Ammon's horn (tissue), 1 donor: ENCODE measurements around the gene IL17REL.
"Not testable (repeated sequence)": the region's sequence is repeated elsewhere in the genome, so short reads cannot be mapped to it uniquely, and the experiment has no call there.

Experiments used
- DNase-seq: peaks from one replicate; pipeline ENCODE4 v3.0.0-alpha.2; 2016; ENCODE audit warnings: low spot score

Gene IL17REL

DNA sequence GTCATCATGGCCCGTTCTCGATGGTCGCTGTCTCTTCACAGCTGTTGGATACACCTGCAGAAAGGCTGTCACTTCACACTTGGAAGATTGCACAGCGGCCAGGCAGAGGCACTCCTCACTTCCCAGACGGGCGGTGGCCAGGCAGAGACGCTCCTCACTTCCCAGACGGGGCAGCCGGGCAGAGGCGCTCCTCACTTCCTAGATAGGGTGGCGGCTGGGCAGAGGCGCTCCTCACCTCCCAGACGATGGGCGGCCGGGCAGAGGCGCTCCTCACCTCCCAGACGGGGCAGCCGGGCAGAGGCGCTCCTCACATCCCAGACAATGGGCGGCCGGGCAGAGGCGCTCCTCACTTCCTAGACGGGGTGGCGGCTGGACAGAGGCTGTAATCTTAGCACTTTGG is 22.7 kb downstream of the IL17REL start:
- not testable (repeated sequence) for DNase-seq

DNA sequence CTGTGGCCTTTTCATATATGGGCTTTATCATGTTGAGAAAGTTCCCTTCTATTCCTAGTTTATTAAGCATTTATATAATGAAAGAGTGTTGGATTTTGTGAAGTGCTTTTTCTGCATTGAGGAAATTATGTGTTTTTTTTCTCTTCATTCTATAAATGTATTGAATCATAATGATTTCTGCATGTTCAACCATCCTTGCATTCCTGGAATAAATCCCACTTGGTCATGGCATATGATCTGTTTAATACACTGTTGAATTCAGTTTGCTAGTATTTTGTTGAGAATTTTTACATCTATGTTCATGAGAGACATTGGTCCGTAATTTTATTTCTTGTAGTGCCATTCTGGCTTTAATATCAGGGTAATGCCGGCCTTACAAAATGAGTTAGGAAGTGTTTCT is 26.2 kb downstream of the IL17REL start:
- no peak for DNase-seq

DNA sequence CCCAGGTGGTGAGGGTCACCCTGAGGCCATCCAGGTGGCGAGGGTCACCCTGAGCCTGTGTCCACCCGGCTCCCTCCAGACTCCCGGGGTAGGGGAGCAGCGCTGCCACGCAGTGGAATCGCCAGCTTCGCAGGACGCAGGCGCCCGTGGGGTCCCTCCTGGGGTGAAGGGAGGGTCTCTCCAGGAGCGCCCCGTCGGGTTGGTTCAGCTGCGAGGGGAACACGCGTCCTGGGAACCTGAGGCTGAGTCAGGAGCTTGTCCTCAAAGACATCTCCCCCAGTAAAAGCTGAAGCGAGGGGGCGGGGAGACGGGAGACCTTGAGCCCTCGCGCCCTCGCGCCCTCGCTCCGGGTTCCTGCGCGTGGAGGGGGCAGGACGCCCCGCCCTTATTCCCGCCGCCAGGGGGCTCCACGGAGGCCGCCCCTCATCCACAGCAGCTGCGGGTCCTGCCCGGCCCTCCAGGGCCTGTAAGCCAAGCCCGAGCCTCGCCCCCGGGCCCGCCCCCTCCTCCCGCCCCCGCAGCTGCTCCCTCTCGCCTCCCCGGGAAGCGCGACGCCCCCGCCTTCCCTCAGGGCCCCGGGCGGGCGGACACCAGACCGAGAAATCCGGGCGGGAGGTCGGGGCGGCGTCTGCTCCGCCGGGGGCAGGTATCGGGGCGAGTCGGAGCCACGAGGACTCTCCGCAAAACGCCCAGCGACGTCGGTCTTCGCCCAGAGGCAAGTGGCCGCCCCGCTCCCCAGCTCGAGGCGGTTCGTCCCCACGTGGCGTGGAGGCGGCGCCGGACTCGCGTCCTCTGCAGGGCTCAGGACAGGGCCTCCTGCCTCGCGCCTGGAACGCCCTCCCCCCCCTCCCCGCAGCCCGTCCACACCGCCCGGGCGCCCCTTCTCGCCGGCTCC is 29.2 kb downstream of the IL17REL start:
- DNase-seq: peak; percentile 1

DNA sequence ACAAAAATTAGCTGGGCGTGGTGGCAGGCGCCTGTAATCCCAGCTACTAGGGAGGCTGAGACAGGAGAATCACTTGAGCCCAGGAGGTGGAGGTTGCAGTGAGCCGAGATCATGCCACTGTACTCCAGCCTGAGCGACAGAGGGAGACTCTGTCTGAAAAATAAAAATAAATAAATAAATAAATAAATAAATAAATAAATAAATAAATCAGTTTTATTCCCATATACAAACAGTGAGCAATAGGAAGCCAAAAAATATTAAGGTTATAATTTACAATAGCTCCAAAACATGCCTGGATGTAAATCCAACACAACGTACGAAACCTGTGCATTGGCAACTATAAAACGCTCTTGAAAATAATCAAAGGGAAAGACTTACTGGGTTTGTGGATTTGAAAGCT is 30.8 kb downstream of the IL17REL start:
- DNase-seq: not testable (repeated sequence)

DNA sequence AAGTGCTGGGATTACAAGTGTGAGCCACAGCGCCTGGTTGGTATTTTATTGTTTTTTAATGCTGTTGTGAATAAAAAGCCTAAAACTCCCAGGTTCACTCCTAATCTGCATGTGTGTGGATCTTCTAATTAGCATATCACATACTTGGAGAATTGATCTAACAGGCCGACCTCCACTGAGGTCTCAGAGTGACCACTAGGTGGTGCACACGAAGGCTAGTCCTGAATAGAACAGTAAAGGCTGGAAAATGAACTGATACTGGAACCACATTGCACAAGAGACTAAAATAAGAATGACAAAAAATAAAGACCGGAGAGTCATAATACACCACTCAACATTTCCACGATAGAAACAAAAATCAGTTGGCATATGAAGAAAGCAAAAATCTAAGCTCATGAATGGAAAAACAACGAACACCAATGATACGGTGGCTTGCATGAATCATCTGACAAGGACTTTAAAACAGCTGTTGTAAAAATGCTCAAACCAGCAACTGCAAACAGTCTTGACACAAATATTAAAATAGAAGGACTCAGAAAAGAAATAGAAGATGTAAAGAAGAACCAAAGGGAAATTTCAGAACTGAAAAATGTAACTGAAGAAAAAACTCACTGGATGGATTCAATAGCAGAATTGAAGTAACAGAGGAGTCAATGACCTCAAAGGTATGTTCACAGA is 32.8 kb downstream of the IL17REL start:
- DNase-seq: peak; percentile 32

DNA sequence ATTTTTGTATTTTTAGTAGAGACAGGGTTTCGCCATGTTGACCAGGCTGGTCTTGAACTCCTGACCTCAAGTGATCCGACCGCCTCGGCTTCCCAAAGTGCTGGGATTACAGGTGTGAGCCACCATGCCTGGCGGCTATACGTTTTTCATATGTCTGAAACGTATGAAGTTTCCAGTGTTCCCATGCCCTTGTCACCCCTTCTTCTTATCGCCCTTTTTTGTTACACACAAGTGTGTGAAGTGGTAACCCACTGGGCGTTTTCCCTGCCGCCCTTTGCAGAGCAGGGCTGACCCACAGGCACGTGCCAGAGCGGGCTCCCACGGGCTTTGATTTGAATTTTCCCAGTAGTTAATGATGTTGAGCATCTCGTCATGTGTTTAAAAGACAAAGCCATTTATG is 35.0 kb downstream of the IL17REL start:
- DNase-seq: no peak

DNA sequence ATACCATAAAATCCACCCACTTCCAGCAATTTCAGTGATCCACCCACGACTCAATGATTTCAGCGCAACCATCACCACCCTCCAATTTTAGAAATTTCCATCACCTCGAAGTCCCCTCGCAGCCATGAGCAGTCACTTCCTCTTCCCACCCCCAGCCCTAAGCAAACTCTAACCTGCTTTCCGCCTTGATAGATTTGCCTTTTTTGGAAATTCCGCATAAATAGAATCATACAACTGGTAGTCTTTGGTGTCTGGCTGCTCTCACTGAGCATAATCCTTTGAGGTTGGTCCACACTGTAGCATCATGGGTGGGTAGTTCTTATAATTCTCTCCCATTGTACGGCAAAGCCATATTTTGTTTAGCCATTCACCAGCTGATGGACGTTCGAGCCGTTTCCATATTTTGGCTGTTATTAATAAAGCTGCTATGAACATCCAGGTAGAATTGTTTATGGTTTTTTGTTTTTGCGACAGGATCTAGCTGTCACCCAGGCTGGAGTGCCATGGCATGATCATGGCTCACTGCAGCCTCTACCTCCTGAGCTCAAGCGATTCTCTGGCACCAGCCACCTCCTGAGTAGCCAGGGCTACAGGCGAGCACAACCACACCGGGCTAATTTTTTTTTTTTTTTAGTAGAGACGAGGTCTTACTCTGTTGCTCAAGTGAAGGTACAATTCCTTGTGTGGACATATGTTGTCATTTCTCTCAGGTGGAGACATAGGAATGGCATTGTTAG is 36.0 kb downstream of the IL17REL start:
- peak; percentile 1 for DNase-seq

DNA sequence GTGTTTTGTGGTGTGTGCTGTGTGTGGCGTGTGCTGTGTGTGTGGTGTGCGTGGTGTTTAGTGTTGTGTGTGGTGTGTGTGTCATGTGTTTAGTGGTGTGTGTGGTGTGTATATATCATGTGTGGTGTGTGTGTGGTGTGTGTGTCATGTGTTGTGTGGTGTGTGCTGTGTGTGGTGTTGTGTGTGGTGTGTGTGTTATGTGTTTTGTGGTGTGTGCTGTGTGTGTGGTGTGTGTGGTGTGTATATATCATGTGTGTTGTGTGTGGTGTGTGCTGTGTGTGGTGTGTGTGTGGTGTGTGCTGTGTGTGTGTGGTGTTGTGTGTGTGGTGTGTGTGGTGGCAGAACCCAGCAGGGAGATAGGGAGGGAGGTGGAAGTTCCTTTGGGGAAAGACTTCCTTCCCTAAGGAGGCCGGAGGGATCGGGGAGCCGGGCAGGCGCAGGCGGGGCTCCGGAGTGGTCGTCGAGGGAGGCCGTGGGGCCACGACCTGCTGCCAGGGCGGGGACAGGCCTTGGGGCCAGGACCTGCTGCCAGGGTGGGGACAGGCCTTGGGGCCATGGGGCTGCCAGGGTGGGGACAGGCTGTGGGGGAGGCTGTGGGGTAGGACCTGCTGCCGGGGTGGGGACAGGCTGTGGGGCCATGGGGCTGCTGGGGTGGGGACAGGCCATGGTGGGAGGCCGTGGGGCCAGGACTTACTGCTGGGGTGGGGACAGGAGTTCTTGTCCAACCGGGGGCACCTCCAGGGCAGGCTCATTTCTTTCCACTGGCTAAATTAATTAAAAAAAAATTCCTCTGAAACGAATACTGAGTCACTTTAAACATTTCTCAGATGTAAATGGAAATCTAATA is 36.8 kb downstream of the IL17REL start:
- no peak for DNase-seq

DNA sequence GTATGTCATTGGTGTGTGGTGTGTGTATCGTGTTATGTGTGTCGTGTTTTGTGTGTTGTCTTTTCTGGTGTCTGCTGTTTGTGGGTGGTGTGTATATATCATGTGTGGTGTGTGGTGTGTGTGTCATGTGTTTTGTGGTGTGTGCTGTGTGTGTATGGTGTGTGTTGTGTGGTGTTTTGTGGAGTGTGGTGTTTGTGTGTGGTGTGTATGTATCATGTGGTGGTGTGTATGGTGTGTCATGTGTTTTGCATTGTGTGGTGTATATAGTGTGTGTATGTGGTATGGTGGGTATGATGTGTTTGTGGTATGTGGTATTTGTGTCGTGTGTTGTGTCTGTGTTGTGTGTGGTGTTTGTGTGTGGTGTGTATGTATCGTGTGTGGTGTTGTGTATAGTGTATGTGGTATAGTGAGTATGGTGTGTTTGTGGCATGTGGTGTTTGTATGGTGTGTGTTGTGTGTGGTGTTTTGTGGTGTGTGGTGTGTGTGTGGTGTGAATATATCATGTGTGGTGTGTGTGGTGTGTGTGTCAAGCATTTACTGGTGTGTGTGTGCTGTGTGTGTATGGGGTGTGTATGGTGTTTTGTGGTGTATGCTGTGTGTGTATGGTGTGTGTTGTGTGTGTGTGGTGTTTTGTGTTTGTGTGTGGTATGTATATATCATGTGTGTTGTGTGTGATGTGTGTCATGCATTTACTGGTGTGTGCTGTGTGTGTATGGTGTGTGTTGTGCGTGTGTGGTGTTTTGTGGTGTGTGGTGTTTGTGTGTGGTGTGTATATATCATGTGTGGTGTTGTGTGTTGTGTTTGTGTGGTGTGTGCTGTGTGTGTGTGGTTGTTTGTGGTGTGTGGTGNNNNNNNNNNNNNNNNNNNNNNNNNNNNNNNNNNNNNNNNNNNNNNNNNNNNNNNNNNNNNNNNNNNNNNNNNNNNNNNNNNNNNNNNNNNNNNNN is 39.3 kb downstream of the IL17REL start:
- DNase-seq: no peak

DNA sequence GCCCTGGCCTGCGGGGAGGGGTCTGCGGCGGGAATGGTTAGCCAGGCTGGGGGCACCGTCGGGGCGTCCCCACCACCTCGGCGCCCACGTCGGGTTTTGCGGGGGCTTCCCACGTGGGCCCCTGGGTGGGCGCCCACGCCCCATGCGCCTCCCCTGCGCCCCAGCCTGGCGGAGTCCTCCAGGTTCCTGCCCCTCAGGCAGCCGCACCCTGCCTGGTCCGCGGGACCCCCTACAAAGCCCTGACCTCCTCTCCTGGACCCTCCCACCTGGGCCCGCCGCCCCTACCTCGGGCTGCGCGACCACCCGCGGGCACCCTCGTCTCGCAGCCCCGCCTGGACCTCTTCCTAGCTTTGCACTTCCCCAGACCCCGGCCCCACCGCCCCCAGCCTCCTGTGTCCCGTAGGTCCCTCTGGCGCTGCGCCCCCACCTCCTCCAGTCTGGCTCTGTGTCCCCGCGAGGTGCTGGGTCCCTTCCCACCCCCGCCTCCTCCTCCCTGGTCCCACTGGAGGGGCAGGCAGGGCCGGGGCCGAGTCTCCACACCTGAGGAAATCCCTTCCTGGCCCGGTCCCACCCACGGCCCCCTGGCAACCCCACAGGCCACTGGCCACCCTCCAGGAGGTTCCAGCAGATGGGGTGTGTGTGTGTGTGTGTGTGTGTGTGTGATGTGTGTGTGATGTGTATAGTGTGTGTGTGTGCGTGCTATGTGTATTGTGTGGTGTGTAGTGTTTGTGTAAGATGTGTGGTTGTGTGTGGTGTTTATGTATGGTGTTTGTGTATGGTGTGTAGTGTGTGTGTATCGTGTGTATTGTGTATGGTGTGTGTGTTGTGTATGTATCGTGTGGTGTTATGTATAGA is 40.2 kb downstream of the IL17REL start:
- peak; percentile 1 for DNase-seq

DNA sequence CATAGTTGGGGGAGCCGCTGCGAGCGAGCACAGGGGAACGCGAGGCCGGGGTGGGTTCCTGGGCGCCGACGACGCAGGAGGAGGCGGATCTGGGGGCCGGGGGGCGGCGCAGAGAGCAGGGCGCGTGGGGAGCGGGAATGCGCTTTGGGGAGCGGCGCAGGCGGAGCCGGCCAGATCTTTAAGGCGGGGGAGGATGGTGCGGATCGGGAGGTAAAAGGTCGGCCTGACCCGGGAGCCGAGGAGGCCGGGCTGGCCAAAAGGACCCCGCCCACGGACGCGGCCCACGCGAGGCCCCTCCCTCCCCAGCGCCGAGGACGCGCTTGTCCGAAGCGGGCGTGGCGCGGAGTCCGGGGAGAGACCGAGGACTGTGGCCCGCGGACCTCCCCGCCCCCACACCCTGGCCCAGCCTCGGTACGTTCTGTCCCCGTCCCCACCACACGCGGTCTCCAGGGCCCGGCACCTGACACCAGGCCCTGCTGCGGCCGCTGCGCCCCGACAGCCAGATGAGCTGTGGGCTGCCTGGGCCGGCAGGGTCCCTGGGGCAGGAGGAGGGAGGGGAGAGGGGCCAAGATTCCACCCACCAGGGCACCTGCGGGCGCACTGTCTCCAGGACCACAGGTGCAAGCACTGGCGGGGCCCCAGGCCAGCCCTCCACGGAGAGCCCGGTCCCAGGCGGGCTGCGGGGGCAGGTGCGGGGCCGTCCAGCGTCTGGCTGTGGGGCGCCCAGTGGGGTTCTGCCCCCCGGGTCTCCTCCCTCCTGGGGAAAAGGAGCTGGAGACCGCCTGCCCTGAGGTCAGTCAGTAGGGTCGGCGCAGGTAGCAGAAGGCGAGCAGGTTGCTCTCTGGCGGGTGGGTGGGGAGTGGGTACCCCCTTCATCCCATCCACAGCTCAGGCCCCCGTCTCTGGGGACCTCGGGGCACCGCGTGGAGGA is 41.1 kb downstream of the IL17REL start:
- DNase-seq: peak; percentile 59

DNA sequence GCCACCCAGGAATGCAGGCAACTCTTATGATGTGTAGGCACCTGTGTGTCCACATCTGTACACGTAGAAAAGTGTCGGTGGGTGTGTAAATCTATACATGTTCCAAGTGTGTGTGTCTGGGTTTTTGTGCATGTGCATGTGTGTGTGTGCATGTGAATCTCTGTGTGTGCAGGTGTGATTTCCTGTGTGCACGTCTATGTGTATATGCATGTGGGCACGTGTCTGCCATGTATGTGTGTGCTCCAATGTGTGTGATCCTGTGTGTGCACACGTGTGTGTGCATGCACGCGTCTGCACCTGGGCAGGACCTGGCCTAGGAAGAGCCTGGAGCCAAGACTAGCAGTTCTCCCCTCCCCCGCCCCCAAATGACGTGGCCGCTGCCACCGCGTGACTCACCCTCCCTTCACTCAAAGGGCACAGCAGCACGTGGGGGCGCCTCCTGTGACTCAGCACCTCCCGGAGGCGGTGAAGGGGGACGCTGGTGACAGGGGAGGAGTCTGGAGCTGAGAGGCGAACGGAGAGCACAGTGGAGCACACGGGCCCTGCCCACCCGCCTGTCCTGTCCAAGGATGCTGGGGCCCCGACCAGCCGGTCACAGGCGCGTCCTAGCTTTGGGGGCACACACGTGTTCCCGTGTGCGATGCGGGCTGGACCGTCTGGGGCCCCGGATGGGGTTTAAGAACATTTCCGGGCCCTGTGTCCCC is 41.9 kb downstream of the IL17REL start:
- peak; percentile 96 for DNase-seq

DNA sequence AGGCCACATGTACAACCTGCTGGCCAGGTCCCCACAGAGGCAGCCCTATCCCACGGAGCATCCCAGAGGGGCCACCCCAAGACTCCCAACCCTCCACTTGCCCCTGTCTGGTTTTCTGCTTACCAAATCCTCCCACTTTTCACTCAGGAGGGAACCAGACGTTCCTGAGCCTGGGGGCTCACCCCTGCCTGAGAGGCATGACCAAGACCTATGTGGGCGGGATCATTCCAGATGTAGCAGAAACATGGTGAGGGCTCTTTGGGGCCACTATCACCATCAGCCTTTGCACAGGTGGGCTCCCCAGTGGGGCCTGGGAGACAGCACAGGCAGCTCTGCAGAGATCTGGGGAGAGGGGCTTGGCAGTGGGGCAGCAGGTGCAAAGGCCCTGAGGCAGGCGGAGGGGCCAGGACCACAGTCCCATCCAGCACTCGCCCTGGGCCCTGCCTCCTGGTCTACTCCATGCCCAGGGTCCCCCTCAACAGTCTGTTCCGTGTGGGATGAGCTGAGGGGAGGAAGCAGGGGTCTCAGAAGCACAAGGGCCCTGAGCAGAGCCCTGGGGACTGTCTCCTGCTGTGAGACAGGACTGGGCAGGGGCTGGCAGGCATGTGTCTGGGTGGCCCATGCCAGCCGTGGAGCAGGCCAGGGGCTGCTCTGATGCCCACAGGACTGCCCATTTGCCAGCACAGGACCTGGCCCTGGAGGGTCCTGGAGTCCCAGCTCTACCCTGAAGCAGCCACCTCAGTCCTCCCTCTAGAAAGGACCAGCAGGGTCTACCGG is 42.6 kb downstream of the IL17REL start:
- DNase-seq: peak; percentile 2

DNA sequence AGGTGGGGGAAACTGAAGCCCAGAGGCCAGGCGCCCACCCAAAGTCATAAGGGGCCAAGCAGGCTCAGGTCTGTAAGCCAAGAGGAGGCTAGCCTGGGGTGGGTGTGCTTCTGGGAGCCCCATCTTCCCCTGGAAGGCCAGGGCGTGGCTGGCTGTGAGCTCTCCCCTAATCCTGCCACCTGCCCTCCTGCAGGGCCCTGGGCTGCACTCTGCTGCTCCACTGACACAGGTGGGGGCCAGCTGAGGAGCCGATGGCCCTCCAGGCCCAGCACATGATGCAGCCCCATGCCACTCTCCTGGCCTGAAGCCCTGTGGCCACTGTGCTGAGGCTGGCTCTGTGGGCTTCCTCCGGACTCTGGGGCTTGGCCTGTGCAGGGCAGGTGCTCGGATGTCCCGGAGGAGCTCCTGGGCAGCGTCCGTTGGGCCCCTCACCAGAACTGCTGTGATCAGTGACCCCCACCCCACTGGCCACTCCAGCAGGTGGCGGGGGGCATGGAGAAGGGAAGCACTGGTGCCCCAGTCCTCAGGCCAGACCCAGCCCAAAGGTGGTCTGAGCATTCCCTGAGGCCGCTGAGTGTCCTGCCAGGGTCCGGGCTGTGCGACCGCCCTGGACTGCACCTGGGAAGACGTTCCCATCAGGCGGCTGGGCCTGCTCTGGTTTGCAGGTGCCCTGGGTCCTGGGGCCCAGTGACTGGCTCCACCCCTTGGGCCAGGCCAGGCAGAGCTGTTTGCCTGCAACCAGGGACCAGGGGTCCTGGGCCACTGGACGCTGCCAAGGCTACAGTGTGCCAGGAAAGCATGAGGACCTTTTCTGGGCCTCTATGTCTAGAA is 43.5 kb downstream of the IL17REL start:
- peak; percentile 3 for DNase-seq

DNA sequence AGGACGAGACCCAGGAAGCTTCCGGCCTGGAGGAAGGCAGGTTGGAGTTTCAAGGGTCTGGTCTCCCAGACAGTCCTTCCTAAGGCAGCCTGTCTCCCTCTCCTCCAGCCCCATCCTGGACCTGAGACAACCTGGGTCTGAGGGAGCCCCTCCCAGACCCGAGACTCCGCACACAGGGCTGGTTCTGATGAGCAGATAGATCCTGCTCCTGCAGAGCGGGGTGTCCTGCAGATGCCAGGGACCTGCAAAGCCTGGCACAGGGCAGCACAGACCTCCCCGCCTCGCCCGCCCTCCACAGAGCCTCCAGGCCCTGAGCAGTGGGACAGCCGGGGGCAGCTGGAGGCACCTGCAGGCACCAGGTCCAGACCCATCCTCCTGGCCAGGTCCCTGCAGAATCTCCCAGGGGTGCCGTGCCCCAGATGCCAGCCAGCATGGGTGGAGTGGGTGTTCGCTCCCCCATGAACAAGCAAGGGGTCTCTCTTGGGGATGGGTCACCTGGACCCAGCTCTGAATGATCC is 44.2 kb downstream of the IL17REL start:
- peak; percentile 10 for DNase-seq

DNA sequence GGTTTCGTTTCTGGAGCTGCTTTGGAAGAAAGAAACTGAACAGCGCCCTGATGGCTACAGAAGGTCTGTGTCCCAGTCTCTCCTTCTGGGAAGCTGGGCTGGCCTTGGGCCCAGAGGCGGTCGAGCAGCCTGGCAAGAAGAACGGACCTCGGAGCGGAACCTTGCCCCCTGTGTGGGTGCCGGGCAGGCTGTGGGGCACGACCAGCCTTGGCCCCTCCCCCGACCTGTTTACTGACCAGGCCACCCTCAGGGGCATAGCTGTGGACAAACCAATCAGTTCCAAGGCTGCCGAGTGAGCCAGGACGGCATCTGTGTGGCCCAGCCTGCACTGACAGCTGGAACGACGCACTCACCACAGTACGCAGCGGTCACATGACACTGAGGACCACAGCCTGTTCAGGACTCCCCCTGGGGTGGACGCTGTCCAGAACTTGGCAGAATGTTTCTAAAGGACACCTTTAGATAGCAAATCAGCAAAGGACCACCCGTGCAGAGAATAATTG is 44.8 kb downstream of the IL17REL start:
- DNase-seq: peak; percentile 78
